HepG2 (cell line): ENCODE data around the gene CTIF. TPM values are rescaled to one million over a fixed set of nuclear protein-coding genes. Genes with fewer than 3 reads are reported as not detected.

Source experiments
- EHMT2 ChIP-seq: fragments of 200-600 bp; sonication (generic); IDR thresholded peaks from 2 replicates; pipeline ENCODE4 v1.7.0; 2017; ENCODE audit warnings: antibody characterized with exemption, low read depth, low read length, borderline replicate concordance
- ETV6 ChIP-seq: sonication (generic); formaldehyde crosslinking; conservative IDR thresholded peaks from 2 replicates; pipeline ENCODE4 v1.4.0; 2020; ENCODE audit warnings: missing genetic modification reagents
- JUNB ChIP-seq: sonication (generic); formaldehyde crosslinking; IDR thresholded peaks from 2 replicates; pipeline ENCODE4 v1.8.0; 2022; ENCODE audit warnings: missing genetic modification reagents, mild to moderate bottlenecking, borderline replicate concordance
- KLF12 ChIP-seq: sonication (generic); formaldehyde crosslinking; IDR thresholded peaks from 2 replicates; pipeline ENCODE4 v1.4.0; 2020; ENCODE audit warnings: missing genetic modification reagents, borderline replicate concordance
- KMT2B ChIP-seq: IDR thresholded peaks from 2 replicates; pipeline ENCODE4 v1.6.1; 2016; ENCODE audit warnings: missing genetic modification reagents, missing compliant biosample characterization
- MEIS2 ChIP-seq: sonication (generic); formaldehyde crosslinking; IDR thresholded peaks from 2 replicates; pipeline ENCODE4 v1.9.0; 2021; ENCODE audit warnings: mild to moderate bottlenecking, missing genetic modification reagents
- MLLT10 ChIP-seq: sonication (generic); formaldehyde crosslinking; IDR thresholded peaks from 2 replicates; pipeline ENCODE4 v1.4.0; 2020; ENCODE audit warnings: missing genetic modification reagents
- NFIB ChIP-seq: sonication (generic); formaldehyde crosslinking; IDR thresholded peaks from 2 replicates; pipeline ENCODE4 v1.9.0; 2021; ENCODE audit warnings: missing genetic modification reagents, mild to moderate bottlenecking, borderline replicate concordance
- NFKB2 ChIP-seq: sonication (generic); formaldehyde crosslinking; IDR thresholded peaks from 2 replicates; pipeline ENCODE4 v1.4.0; 2020; ENCODE audit warnings: missing genetic modification reagents, borderline replicate concordance
- RFXAP ChIP-seq: sonication (generic); formaldehyde crosslinking; IDR thresholded peaks from 2 replicates; pipeline ENCODE4 v1.4.0; 2020; ENCODE audit warnings: missing genetic modification reagents, borderline replicate concordance
- TMF1 ChIP-seq: sonication (generic); formaldehyde crosslinking; IDR thresholded peaks from 2 replicates; pipeline ENCODE4 v1.8.1; 2022; ENCODE audit warnings: low read depth, missing genetic modification reagents
- TSC22D2 ChIP-seq: sonication (generic); formaldehyde crosslinking; IDR thresholded peaks from 2 replicates; pipeline ENCODE4 v1.5.1; 2020; ENCODE audit warnings: missing genetic modification reagents, mild to moderate bottlenecking, borderline replicate concordance
- YY1 ChIP-seq: IDR thresholded peaks from 2 replicates; pipeline ENCODE4 v1.6.1; 2011; ENCODE audit warnings: low read length, low read depth, moderate library complexity, mild to moderate bottlenecking; ENCODE audit not compliant: insufficient read depth, insufficient replicate concordance
- ZFAT ChIP-seq: sonication (generic); formaldehyde crosslinking; conservative IDR thresholded peaks from 2 replicates; pipeline ENCODE4 v1.8.1; 2023; ENCODE audit warnings: missing genetic modification reagents, inconsistent platforms
- ZKSCAN1 ChIP-seq: fragments of 150-350 bp; IDR thresholded peaks from 2 replicates; pipeline ENCODE4 v1.6.1; 2014; ENCODE audit warnings: low read length
- ZNF232 ChIP-seq: sonication (generic); formaldehyde crosslinking; IDR thresholded peaks from 2 replicates; pipeline ENCODE4 v1.4.0; 2020; ENCODE audit warnings: missing genetic modification reagents, borderline replicate concordance
- ZNF30 ChIP-seq: sonication (generic); formaldehyde crosslinking; IDR thresholded peaks from 2 replicates; pipeline ENCODE4 v1.5.0; 2020; ENCODE audit warnings: mild to moderate bottlenecking, missing genetic modification reagents
- ZNF383 ChIP-seq: sonication (generic); formaldehyde crosslinking; IDR thresholded peaks from 2 replicates; pipeline ENCODE4 v1.4.0; 2020; ENCODE audit warnings: missing genetic modification reagents, mild to moderate bottlenecking, borderline replicate concordance
- ZNF589 ChIP-seq: sonication (generic); formaldehyde crosslinking; conservative IDR thresholded peaks from 2 replicates; pipeline ENCODE4 v1.8.0; 2022; ENCODE audit warnings: mild to moderate bottlenecking, moderate library complexity, missing genetic modification reagents
- ZNF678 ChIP-seq: sonication (generic); formaldehyde crosslinking; IDR thresholded peaks from 2 replicates; pipeline ENCODE4 v1.4.0; 2020; ENCODE audit warnings: mild to moderate bottlenecking, missing genetic modification reagents
- ZNF83 ChIP-seq: sonication (generic); formaldehyde crosslinking; IDR thresholded peaks from 2 replicates; pipeline ENCODE4 v1.4.0; 2020; ENCODE audit warnings: missing genetic modification reagents, mild to moderate bottlenecking, borderline replicate concordance
- polyA plus RNA-seq, 8 experiments: library from polyadenylated mRNA; depleted of rRNA in 3 of 8; stranded (reverse) in 7 of 8; unstranded in 1 of 8; fragments of >200 nt; fragmentation: Illumina TruSeq in 4 of 8; extraction: Trizol in 4 of 8; gene quantifications; 2 replicates each; pipeline versions ENCODE4 v1.2.1 to v1.2.3, GENCODE V29; 2011 to 2016; ENCODE audit warnings: low read depth in 4 of 8, missing spikeins in 1 of 8, mixed read lengths in 1 of 8; ENCODE audit not compliant: insufficient read depth in 1 of 8
- total RNA-seq, 5 experiments: library from RNA; depleted of rRNA; stranded (reverse); fragments of >200 nt; fragmentation: Illumina TruSeq; extraction: Trizol; gene quantifications; 2 replicates each; pipeline ENCODE4 v1.2.3, GENCODE V29; 2016; ENCODE audit warnings: low read depth in 1 of 5
- TF ChIP-seq, protein P1 (sequence below), 2 experiments: IDR thresholded peaks; 2 replicates each; pipeline ENCODE4 v1.6.1; 2011 to 2012; ENCODE audit warnings: low read length in 2 of 2, borderline replicate concordance in 1 of 2, low read depth in 1 of 2, mild to moderate bottlenecking in 1 of 2, moderate library complexity in 1 of 2
- TF ChIP-seq, protein P2 (sequence below): sonication (generic); formaldehyde crosslinking; IDR thresholded peaks from 2 replicates; pipeline ENCODE4 v1.4.0; 2020; ENCODE audit warnings: mild to moderate bottlenecking, missing genetic modification reagents, borderline replicate concordance
- TF ChIP-seq, protein P3 (sequence below): IDR thresholded peaks from 2 replicates; pipeline ENCODE4 v1.6.1; 2016; ENCODE audit warnings: missing compliant biosample characterization, missing genetic modification reagents, borderline replicate concordance

The CTIF gene
- total and polyA plus RNA-seq, 2 of the 13 experiments (the other 11 are each of a cell fraction or from before 2014, with no cell fraction given) = 18.2 to 28.0 TPM

DNA sequence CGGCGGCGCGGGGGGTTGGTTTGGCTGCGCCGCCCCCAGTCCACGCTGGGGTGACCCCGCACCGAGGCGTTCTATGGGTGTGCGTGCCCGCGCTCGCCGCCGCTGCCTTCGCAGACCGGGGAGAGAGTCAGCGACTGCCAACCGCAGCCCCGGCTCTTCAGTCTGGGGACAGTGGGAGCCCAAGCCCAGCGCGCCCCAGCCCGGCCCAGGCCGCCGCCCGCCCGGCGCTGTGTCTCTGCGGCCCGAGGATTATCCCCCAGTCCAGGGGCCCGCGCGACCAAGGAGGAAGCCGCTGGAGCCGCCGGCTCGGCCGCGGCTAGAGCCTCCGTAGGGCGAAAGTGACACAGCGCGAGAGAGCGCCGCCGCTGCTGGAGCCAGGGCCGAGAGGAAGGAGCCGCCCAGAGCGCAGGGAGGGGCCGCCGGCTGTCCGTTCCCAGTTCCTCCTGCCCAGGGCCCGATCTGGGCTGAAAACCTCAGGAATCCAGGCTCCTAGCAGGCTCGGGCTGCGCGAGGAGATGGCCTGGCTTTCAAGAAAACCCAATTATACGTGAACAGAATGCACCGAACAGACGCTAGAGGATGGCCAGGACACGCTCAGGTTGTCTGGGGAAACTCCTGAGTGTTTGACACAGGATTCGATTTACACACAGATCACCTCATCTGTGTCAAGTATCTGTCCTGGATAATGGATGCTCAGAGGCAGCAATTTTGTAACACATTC lies 2.4 kb downstream of the CTIF start (continued):
- TF ChIP-seq, protein P1, sequence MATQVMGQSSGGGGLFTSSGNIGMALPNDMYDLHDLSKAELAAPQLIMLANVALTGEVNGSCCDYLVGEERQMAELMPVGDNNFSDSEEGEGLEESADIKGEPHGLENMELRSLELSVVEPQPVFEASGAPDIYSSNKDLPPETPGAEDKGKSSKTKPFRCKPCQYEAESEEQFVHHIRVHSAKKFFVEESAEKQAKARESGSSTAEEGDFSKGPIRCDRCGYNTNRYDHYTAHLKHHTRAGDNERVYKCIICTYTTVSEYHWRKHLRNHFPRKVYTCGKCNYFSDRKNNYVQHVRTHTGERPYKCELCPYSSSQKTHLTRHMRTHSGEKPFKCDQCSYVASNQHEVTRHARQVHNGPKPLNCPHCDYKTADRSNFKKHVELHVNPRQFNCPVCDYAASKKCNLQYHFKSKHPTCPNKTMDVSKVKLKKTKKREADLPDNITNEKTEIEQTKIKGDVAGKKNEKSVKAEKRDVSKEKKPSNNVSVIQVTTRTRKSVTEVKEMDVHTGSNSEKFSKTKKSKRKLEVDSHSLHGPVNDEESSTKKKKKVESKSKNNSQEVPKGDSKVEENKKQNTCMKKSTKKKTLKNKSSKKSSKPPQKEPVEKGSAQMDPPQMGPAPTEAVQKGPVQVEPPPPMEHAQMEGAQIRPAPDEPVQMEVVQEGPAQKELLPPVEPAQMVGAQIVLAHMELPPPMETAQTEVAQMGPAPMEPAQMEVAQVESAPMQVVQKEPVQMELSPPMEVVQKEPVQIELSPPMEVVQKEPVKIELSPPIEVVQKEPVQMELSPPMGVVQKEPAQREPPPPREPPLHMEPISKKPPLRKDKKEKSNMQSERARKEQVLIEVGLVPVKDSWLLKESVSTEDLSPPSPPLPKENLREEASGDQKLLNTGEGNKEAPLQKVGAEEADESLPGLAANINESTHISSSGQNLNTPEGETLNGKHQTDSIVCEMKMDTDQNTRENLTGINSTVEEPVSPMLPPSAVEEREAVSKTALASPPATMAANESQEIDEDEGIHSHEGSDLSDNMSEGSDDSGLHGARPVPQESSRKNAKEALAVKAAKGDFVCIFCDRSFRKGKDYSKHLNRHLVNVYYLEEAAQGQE (IDR thresholded peaks at IDR 0.05; ENCODE audit: borderline replicate concordance in 1 of 2, low read depth in 1 of 2, low read length in 2 of 2) = no peak
- 0 out of 2 replicates have a peak, but pooled peaks have one; percentile 57 for TF ChIP-seq RFXAP (CRISPR knock-in tag)
- no peak for TF ChIP-seq ZNF678 (CRISPR knock-in tag)
- TF ChIP-seq ZKSCAN1 = no peak
- TF ChIP-seq ZNF30 (CRISPR knock-in tag) = no peak
- no peak for TF ChIP-seq ZNF383 (CRISPR knock-in tag)
- TF ChIP-seq KMT2B (CRISPR knock-in tag) = no peak
- no peak for TF ChIP-seq NFIB (CRISPR knock-in tag)
- no peak for TF ChIP-seq MLLT10
- TF ChIP-seq, protein P2, sequence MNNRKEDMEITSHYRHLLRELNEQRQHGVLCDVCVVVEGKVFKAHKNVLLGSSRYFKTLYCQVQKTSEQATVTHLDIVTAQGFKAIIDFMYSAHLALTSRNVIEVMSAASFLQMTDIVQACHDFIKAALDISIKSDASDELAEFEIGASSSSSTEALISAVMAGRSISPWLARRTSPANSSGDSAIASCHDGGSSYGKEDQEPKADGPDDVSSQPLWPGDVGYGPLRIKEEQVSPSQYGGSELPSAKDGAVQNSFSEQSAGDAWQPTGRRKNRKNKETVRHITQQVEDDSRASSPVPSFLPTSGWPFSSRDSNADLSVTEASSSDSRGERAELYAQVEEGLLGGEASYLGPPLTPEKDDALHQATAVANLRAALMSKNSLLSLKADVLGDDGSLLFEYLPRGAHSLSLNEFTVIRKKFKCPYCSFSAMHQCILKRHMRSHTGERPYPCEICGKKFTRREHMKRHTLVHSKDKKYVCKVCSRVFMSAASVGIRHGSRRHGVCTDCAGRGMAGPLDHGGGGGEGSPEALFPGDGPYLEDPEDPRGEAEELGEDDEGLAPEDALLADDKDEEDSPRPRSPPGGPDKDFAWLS (CRISPR knock-in tag) = no peak
- TF ChIP-seq, protein P3, sequence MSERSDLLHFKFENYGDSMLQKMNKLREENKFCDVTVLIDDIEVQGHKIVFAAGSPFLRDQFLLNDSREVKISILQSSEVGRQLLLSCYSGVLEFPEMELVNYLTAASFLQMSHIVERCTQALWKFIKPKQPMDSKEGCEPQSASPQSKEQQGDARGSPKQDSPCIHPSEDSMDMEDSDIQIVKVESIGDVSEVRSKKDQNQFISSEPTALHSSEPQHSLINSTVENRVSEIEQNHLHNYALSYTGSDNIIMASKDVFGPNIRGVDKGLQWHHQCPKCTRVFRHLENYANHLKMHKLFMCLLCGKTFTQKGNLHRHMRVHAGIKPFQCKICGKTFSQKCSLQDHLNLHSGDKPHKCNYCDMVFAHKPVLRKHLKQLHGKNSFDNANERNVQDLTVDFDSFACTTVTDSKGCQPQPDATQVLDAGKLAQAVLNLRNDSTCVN (CRISPR knock-in tag) = no peak
- peak; percentile 56; the same call in 1 of the 2 replicates for TF ChIP-seq NFKB2 (CRISPR knock-in tag)
- no peak for TF ChIP-seq KLF12 (CRISPR knock-in tag)
- no peak for TF ChIP-seq YY1
- peak; percentile 46; the same call in 1 of the 2 replicates for TF ChIP-seq ZNF232 (CRISPR knock-in tag)
- no peak for TF ChIP-seq TMF1
- TF ChIP-seq ZNF83 (CRISPR knock-in tag) = no peak
- no peak for TF ChIP-seq EHMT2
- no peak for TF ChIP-seq JUNB (CRISPR knock-in tag)
- TF ChIP-seq TSC22D2 (CRISPR knock-in tag) = no peak
- 0 out of 2 replicates have a peak, but pooled peaks have one; percentile 65 for TF ChIP-seq ZFAT
- no peak for TF ChIP-seq ZNF589 (CRISPR knock-in tag)
- 0 out of 2 replicates have a peak, but pooled peaks have one; percentile 14 for TF ChIP-seq MEIS2 (CRISPR knock-in tag)
- no peak for TF ChIP-seq ETV6 (CRISPR knock-in tag)
